Astrocyte (in vitro differentiated cells and primary cell): ENCODE data around the gene SLC12A8. TPM values are rescaled to one million over a fixed set of nuclear protein-coding genes. Genes with fewer than 3 reads are reported as not detected.

Source experiments
- DNase-seq: peaks from one replicate; pipeline ENCODE4 v3.0.0-alpha.2; 2010; ENCODE audit warnings: low read depth
- FAIRE-seq: peaks from 2 replicates; lab custom pipeline; 2011; peaks lifted over from hg19 to GRCh38; lab: Jason Lieb, UNC
- H2AFZ ChIP-seq: 2 replicates; pipeline ENCODE4 v1.6.0; 2012; ENCODE audit warnings: low read depth, low read length, inconsistent platforms
- H3K27ac ChIP-seq: 2 replicates; pipeline ENCODE4 v1.5.1; 2011; ENCODE audit warnings: low read depth, low read length, inconsistent platforms
- H3K27me3 ChIP-seq: 2 replicates; pipeline ENCODE4 v1.6.0; 2011; ENCODE audit warnings: low read length, inconsistent platforms; ENCODE audit not compliant: insufficient read depth
- H3K36me3 ChIP-seq: 2 replicates; pipeline ENCODE4 v1.5.1; 2011; ENCODE audit warnings: low read length, inconsistent platforms; ENCODE audit not compliant: insufficient read depth
- H3K4me1 ChIP-seq: 2 replicates; pipeline ENCODE4 v1.5.1; 2011; ENCODE audit warnings: low read length, inconsistent platforms; ENCODE audit not compliant: insufficient read depth
- H3K4me2 ChIP-seq: 2 replicates; pipeline ENCODE4 v1.6.0; 2012; ENCODE audit warnings: low read length, inconsistent platforms
- H3K4me3 ChIP-seq: 2 replicates; pipeline ENCODE4 v1.5.1; 2011; ENCODE audit warnings: low read depth, mild to moderate bottlenecking, low read length, inconsistent platforms; ENCODE audit not compliant: insufficient read depth
- H3K79me2 ChIP-seq: 2 replicates; pipeline ENCODE4 v1.6.0; 2012; ENCODE audit warnings: mild to moderate bottlenecking, low read length, inconsistent platforms; ENCODE audit not compliant: insufficient read depth
- H3K9ac ChIP-seq: 2 replicates; pipeline ENCODE4 v1.6.0; 2012; ENCODE audit warnings: mild to moderate bottlenecking, low read length, inconsistent platforms
- H3K9me3 ChIP-seq: 2 replicates; pipeline ENCODE4 v1.5.1; 2012; ENCODE audit warnings: low read depth, mild to moderate bottlenecking, low read length, inconsistent platforms; ENCODE audit not compliant: insufficient read depth
- H4K20me1 ChIP-seq: 2 replicates; pipeline ENCODE4 v1.6.0; 2012; ENCODE audit warnings: low read length, inconsistent platforms; ENCODE audit not compliant: insufficient read depth
- H3K27ac Mint-ChIP-seq: one replicate; pipeline ENCODE4 v1.8.0; 2021; ENCODE audit warnings: mild to moderate bottlenecking, mixed read lengths; ENCODE audit not compliant: unreplicated experiment
- H3K27me3 Mint-ChIP-seq: one replicate; pipeline ENCODE4 v1.8.0; 2021; ENCODE audit warnings: low read depth, mixed read lengths; ENCODE audit not compliant: unreplicated experiment
- H3K36me3 Mint-ChIP-seq: one replicate; pipeline ENCODE4 v1.8.0; 2021; ENCODE audit warnings: low read depth, mixed read lengths; ENCODE audit not compliant: unreplicated experiment
- H3K4me1 Mint-ChIP-seq: one replicate; pipeline ENCODE4 v1.8.0; 2021; ENCODE audit warnings: low read depth, mixed read lengths; ENCODE audit not compliant: unreplicated experiment
- H3K4me3 Mint-ChIP-seq: one replicate; pipeline ENCODE4 v1.8.0; 2021; ENCODE audit warnings: mild to moderate bottlenecking, moderate library complexity, mixed read lengths; ENCODE audit not compliant: unreplicated experiment
- H3K9me3 Mint-ChIP-seq: one replicate; pipeline ENCODE4 v1.8.0; 2021; ENCODE audit warnings: mild to moderate bottlenecking, mixed read lengths; ENCODE audit not compliant: unreplicated experiment
- EZH2 ChIP-seq: IDR thresholded peaks from 2 replicates; pipeline ENCODE4 v1.6.1; 2012; ENCODE audit warnings: mild to moderate bottlenecking, low read length, inconsistent platforms; ENCODE audit not compliant: insufficient read depth
- total RNA-seq: library from RNA; stranded (reverse); gene quantifications from 2 replicates; pipeline ENCODE4 v1.2.1, GENCODE V29; 2021
- TF ChIP-seq, protein P1 (sequence below): IDR thresholded peaks from 2 replicates; pipeline ENCODE4 v1.5.1; 2011; ENCODE audit warnings: low read depth, mild to moderate bottlenecking, inconsistent platforms, low read length, moderate library complexity; ENCODE audit not compliant: insufficient read depth

The SLC12A8 gene
- total RNA-seq, 1 donor from 2014 or later = 4.2 TPM

DNA sequence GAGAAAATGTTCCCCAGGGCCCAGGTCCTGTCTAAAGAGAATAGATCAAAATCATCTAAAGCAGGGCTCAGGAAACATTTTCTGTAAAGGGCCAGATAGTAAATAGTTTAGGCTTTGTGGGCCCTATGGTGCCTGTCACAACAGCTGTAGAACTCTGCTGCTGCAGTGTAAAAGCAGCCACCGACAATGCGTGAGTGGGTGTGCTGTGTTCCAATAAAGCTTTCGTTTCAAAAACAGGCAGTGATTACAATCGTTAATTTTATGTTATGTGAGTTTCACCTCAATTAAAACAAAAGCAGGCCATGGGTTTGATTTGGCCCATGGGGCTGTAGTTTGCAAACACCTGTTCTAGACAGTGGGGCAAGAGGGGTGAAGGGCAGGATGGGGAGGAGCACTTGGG is 144.3 kb downstream of the SLC12A8 start:
- peaks cover 3% of the 10 kb centered on the region for H3K9me3 Mint-ChIP-seq
- no peaks in the 10 kb centered on the region for H4K20me1 ChIP-seq
- no peak overlapping the region for H3K4me3 ChIP-seq
- no peaks in the 10 kb centered on the region for H3K79me2 ChIP-seq
- H3K27me3 Mint-ChIP-seq = peaks cover 3% of the 10 kb centered on the region
- no peak overlapping the region for H3K27ac ChIP-seq
- H3K4me1 Mint-ChIP-seq = peaks cover 25% of the 10 kb centered on the region
- no peaks in the 10 kb centered on the region for H3K36me3 Mint-ChIP-seq
- FAIRE-seq (no peak), DNase-seq (no peak)
- no peak overlapping the region for H3K4me3 Mint-ChIP-seq
- H3K27ac Mint-ChIP-seq = peak overlapping the region; percentile 58
- no peaks in the 10 kb centered on the region for H3K36me3 ChIP-seq
- H3K4me2 ChIP-seq = no peak overlapping the region
- no peak overlapping the region for H2AFZ ChIP-seq
- peaks cover 5% of the 10 kb centered on the region for H3K4me1 ChIP-seq
- no peak overlapping the region for H3K9ac ChIP-seq
- H3K9me3 ChIP-seq = no peaks in the 10 kb centered on the region
- no peaks in the 10 kb centered on the region for H3K27me3 ChIP-seq
- TF ChIP-seq EZH2 = no peak
- TF ChIP-seq, protein P1, sequence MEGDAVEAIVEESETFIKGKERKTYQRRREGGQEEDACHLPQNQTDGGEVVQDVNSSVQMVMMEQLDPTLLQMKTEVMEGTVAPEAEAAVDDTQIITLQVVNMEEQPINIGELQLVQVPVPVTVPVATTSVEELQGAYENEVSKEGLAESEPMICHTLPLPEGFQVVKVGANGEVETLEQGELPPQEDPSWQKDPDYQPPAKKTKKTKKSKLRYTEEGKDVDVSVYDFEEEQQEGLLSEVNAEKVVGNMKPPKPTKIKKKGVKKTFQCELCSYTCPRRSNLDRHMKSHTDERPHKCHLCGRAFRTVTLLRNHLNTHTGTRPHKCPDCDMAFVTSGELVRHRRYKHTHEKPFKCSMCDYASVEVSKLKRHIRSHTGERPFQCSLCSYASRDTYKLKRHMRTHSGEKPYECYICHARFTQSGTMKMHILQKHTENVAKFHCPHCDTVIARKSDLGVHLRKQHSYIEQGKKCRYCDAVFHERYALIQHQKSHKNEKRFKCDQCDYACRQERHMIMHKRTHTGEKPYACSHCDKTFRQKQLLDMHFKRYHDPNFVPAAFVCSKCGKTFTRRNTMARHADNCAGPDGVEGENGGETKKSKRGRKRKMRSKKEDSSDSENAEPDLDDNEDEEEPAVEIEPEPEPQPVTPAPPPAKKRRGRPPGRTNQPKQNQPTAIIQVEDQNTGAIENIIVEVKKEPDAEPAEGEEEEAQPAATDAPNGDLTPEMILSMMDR = no peak

DNA sequence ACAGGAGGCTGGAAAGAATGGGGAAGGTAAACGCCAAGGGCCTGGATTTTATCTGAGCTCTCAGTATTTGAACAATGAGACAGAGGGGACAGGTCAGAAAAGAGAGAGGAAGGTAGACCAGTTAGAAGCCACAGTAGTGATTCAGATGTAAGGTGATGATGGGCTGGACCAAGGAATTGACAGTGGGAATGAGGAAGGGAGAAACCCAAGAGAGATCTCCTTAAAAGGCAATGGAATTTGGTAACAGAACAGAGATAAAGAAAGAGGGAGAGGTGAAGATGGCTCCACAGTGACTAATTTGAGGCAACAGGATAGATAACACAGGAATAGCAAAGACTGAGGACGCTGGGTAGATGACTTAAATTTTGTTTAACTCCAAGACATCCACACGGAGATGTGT is 145.3 kb downstream of the SLC12A8 start:
- Histone ChIP-seq H4K20me1 (no peaks in the 10 kb centered on the region), H3K27me3 (no peaks in the 10 kb centered on the region), H3K4me2 (no peak overlapping the region), H3K9ac (no peak overlapping the region), H3K79me2 (no peaks in the 10 kb centered on the region), H3K36me3 (no peaks in the 10 kb centered on the region), H3K27ac (no peak overlapping the region), H2AFZ (peak overlapping the region; percentile 3), H3K9me3 (no peaks in the 10 kb centered on the region), H3K4me1 (peaks cover 15% of the 10 kb centered on the region), H3K4me3 (no peak overlapping the region)
- no peaks in the 10 kb centered on the region for H3K27me3 Mint-ChIP-seq
- H3K9me3 Mint-ChIP-seq = peaks cover 3% of the 10 kb centered on the region
- DNase-seq (peak; percentile 57), FAIRE-seq (no peak)
- H3K4me3 Mint-ChIP-seq = no peak overlapping the region
- H3K4me1 Mint-ChIP-seq = peaks cover 27% of the 10 kb centered on the region
- H3K27ac Mint-ChIP-seq = peak overlapping the region; percentile 77
- TF ChIP-seq EZH2 = no peak
- TF ChIP-seq, protein P1 = no peak
- H3K36me3 Mint-ChIP-seq = no peaks in the 10 kb centered on the region

DNA sequence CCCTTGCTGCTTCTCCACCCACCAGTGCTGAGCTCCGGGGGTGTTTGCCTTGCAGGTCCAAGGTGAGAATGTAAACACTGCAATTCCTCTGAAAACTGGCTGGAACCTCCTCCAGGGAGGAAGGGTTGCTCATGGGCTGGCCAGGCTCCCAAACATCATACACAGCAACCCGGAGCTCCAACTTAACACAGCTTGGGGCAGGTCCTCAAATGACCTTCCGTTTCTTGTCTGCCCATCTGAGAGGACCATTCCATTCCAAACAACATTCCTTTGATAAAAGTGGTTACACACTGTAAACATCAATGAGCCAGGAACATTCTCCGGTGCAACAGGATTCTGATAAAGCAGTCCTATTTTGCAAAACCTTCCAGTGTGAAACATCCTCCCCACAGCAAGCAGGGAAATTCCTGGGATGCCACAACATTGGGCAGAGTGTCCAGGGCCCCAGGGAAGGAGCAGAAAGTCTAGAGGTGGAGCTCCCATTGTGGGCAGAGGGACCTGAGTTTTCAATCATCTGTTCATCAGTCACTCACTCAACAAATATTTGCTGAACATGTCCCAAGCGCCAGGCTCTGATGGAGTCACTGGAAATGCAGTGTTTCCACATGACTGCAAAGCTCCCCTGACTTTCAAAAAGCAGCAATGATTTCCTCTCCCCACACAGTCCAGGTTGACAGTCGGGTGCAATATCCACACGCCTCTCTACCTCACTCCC is 149.5 kb downstream of the SLC12A8 start:
- H3K4me3 Mint-ChIP-seq = peak overlapping the region; percentile 40
- H4K20me1 ChIP-seq = no peaks in the 10 kb centered on the region
- H3K36me3 Mint-ChIP-seq = no peaks in the 10 kb centered on the region
- no peaks in the 10 kb centered on the region for H3K9me3 ChIP-seq
- peak overlapping the region; percentile 27 for H3K4me3 ChIP-seq
- peak overlapping the region; percentile 71 for H3K4me2 ChIP-seq
- no peaks in the 10 kb centered on the region for H3K36me3 ChIP-seq
- H3K27ac ChIP-seq = peak overlapping the region; percentile 48
- H2AFZ ChIP-seq = no peak overlapping the region
- TF ChIP-seq, protein P1 = no peak
- TF ChIP-seq EZH2 = no peak
- peaks cover 37% of the 10 kb centered on the region for H3K4me1 Mint-ChIP-seq
- H3K9me3 Mint-ChIP-seq = peaks cover 8% of the 10 kb centered on the region
- H3K4me1 ChIP-seq = peaks cover 22% of the 10 kb centered on the region
- DNase-seq (peak; percentile 98), FAIRE-seq (peak; percentile 91)
- H3K27me3 ChIP-seq = peaks cover 2% of the 10 kb centered on the region
- peak overlapping the region; percentile 36 for H3K27ac Mint-ChIP-seq
- no peaks in the 10 kb centered on the region for H3K79me2 ChIP-seq
- peak overlapping the region; percentile 48 for H3K9ac ChIP-seq
- peaks cover 3% of the 10 kb centered on the region for H3K27me3 Mint-ChIP-seq
